K562 (cell line): ENCODE data around the gene TRIM24. TPM values are rescaled to one million over a fixed set of nuclear protein-coding genes. Genes with fewer than 3 reads are reported as not detected.
A peak's percentile ranks its signal among the peaks of the same experiment; 100 is the strongest.

Source experiments
- ELF1 ChIP-seq: fragments of 200-800 bp; sonication (Bioruptor generic); IDR thresholded peaks from 2 replicates; pipeline ENCODE4 v1.6.1; 2016; ENCODE audit warnings: missing genetic modification characterization, missing compliant biosample characterization
- ESRRB ChIP-seq: fragments of 250-450 bp; sonication (Bioruptor Pico); IDR thresholded peaks from 2 replicates; pipeline ENCODE4 v1.5.0; 2020; ENCODE audit warnings: mild to moderate bottlenecking, moderate library complexity, borderline replicate concordance
- FOXM1 ChIP-seq, 2 experiments: fragments of 450-650 bp in 1 of 2; sonication (generic) in 1 of 2; formaldehyde crosslinking in 1 of 2; IDR thresholded peaks; 2 replicates each; pipeline versions ENCODE4 v1.6.1 to v1.9.0; 2017 to 2022; ENCODE audit warnings: low read depth in 2 of 2, mild to moderate bottlenecking in 2 of 2, missing genetic modification reagents in 1 of 2, moderate library complexity in 1 of 2
- GABPA ChIP-seq: fragments of 200-800 bp; sonication (Bioruptor generic); conservative IDR thresholded peaks from 2 replicates; pipeline ENCODE4 v1.6.1; 2016; ENCODE audit warnings: low read depth, missing genetic modification characterization, missing compliant biosample characterization
- KDM1A ChIP-seq, 2 experiments: fragments of 450-650 bp; IDR thresholded peaks; 2 replicates each; pipeline ENCODE4 v1.6.1; 2016; ENCODE audit warnings: mild to moderate bottlenecking in 2 of 2
- KDM2B ChIP-seq: fragments of 250-450 bp; sonication (Bioruptor Pico); IDR thresholded peaks from 2 replicates; pipeline ENCODE4 v1.8.0; 2021; ENCODE audit warnings: mild to moderate bottlenecking, moderate library complexity
- MLLT1 ChIP-seq, 2 experiments: fragments of 450-650 bp; IDR thresholded peaks; 2 replicates each; pipeline ENCODE4 v1.6.1; 2016
- NCOR1 ChIP-seq: fragments of 450-650 bp; IDR thresholded peaks from 2 replicates; pipeline ENCODE4 v1.6.1; 2016; ENCODE audit warnings: mild to moderate bottlenecking, moderate library complexity
- RNF219 ChIP-seq: fragments of 250-450 bp; sonication (Bioruptor Pico); IDR thresholded peaks from 2 replicates; pipeline ENCODE4 v1.5.0; 2022; ENCODE audit warnings: mild to moderate bottlenecking
- SIN3B ChIP-seq: fragments of 450-650 bp; IDR thresholded peaks from 2 replicates; pipeline ENCODE4 v1.6.1; 2017; ENCODE audit warnings: low read depth, mild to moderate bottlenecking, moderate library complexity
- SUPT5H ChIP-seq: fragments of 450-650 bp; IDR thresholded peaks from 2 replicates; pipeline ENCODE4 v1.6.1; 2016
- TEAD2 ChIP-seq: fragments of 450-650 bp; IDR thresholded peaks from 2 replicates; pipeline ENCODE4 v1.6.1; 2016; ENCODE audit warnings: missing genetic modification characterization, control low read depth, missing compliant biosample characterization
- THRAP3 ChIP-seq: fragments of 450-650 bp; IDR thresholded peaks from 2 replicates; pipeline ENCODE4 v1.6.1; 2016; ENCODE audit warnings: mild to moderate bottlenecking, inconsistent platforms, borderline replicate concordance
- XRCC4 ChIP-seq: IDR thresholded peaks from one replicate; pipeline ENCODE4 v1.6.1; 2011; ENCODE audit not compliant: insufficient read depth, insufficient read length; ENCODE audit errors: extremely low read depth
- ZNF586 ChIP-seq: fragments of 450-650 bp; formaldehyde crosslinking; conservative IDR thresholded peaks from 2 replicates; pipeline ENCODE4 v1.4.0; 2020; ENCODE audit warnings: mild to moderate bottlenecking, moderate library complexity
- ZNF766 ChIP-seq: fragments of 200-800 bp; sonication (Bioruptor generic); conservative IDR thresholded peaks from 2 replicates; pipeline ENCODE4 v1.6.1; 2016; ENCODE audit warnings: missing genetic modification characterization, missing compliant biosample characterization
- polyA plus RNA-seq, 8 experiments: library from polyadenylated mRNA; depleted of rRNA in 4 of 8; stranded (reverse) in 5 of 8; unstranded in 3 of 8; fragments of >200 nt; fragmentation: Nextera tagmentation in 2 of 8; fragmentation: Illumina TruSeq in 1 of 8; extraction: Ambion mirVana in 2 of 8; extraction: Trizol in 1 of 8; gene quantifications; 2 replicates each; pipeline versions ENCODE4 v1.2.1 to v1.2.3, GENCODE V29; 2011 to 2014; ENCODE audit warnings: inconsistent platforms in 1 of 8, missing spikeins in 1 of 8
- total RNA-seq, 7 experiments: library from RNA; depleted of rRNA in 6 of 7; stranded (reverse); fragments of >200 nt in 6 of 7; fragmentation: Illumina TruSeq in 2 of 7; extraction: Trizol in 2 of 7; gene quantifications; 2 replicates each; pipeline versions ENCODE4 v1.2.1 to v1.2.3, GENCODE V29; 2011 to 2021; ENCODE audit warnings: low replicate concordance in 1 of 7
- TF ChIP-seq, protein P1 (sequence below), 3 experiments: IDR thresholded peaks in 2 of 3; conservative IDR thresholded peaks in 1 of 3; 2 replicates each; pipeline ENCODE4 v1.5.1; 2011 to 2012; ENCODE audit warnings: low read length in 3 of 3, mild to moderate bottlenecking in 3 of 3, control low read depth in 2 of 3, improper control_type of control experiment in 1 of 3, inconsistent platforms in 1 of 3, low read depth in 1 of 3, mixed read lengths in 1 of 3, moderate library complexity in 1 of 3; ENCODE audit not compliant: insufficient read depth in 2 of 3
- TF ChIP-seq, protein P2 (sequence below): fragments of 250-450 bp; sonication (Bioruptor Pico); IDR thresholded peaks from 2 replicates; pipeline ENCODE4 v1.8.0; 2021; ENCODE audit warnings: borderline replicate concordance, mild to moderate bottlenecking, moderate library complexity; ENCODE audit not compliant: poor library complexity, severe bottlenecking

The TRIM24 gene
- total and polyA plus RNA-seq, 9 of the 15 experiments (the other 6 are each of a cell fraction or from before 2014, with no cell fraction given) = 13.4 to 74.0 (median 41.7) TPM

DNA sequence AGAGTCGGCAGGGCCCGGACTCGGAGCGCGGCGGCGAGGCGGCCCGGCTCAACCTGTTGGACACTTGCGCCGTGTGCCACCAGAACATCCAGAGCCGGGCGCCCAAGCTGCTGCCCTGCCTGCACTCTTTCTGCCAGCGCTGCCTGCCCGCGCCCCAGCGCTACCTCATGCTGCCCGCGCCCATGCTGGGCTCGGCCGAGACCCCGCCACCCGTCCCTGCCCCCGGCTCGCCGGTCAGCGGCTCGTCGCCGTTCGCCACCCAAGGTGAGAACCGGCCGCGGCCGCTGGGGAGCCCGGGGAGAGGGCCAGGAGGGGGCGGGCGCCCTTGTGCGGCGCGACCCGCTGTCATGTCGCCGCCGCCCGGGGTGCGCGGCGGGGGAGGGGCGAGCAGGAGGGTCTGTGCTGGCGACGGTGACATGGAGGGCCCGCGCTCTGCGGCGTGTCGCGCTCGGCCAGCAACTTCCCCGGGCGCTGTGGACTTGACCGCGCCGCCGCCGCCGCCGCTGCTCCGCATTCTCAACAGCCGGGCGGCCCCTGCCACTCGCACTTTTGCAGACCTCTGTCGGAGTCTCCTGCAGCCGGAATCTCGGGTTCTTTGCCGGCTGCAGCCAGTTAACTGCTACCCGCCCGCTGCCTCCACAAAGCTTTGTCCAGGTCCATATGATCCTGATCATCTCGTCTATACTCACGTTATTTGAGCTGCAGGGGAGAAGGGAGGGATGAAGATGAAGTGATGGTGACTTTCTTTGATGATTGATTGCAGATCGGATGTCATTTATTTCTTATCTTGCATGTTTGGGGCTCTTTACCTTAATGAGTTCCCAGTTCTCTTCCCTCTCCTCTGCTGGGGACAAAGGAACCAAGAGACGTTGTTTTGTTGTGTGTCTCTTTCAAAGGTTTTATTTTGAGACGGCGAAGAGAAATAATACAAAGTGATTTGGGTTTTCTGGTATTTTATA, 869 bp downstream of the TRIM24 start (continued):
- TF ChIP-seq RNF219 (CRISPR knock-in tag) (peak; percentile 51; the same call in 1 of the 2 replicates), FOXM1 (IDR thresholded peaks at IDR 0.05; ENCODE audit: low read depth) (no peak), FOXM1 (CRISPR knock-in tag; IDR thresholded peaks at IDR 0.05; ENCODE audit: low read depth) (peak; percentile 18), ESRRB (CRISPR knock-in tag) (no peak), TEAD2 (tag) (no peak), KDM2B (no peak), ZNF766 (CRISPR knock-in tag) (no peak), ZNF586 (no peak), SIN3B (peak; percentile 28; the same call in 1 of the 2 replicates), KDM1A (IDR thresholded peaks at IDR 0.05) (no peak; a peak in 2 of 4 replicates), GABPA (tag) (no peak), SUPT5H (no peak), ELF1 (tag) (no peak), NCOR1 (0 out of 2 replicates have a peak, but pooled peaks have one; percentile 8), MLLT1 (IDR thresholded peaks at IDR 0.05) (peak; percentile 75 to 90; a peak in 3 of 4 replicates), THRAP3 (no peak), XRCC4 (no peak)
- TF ChIP-seq, protein P1, sequence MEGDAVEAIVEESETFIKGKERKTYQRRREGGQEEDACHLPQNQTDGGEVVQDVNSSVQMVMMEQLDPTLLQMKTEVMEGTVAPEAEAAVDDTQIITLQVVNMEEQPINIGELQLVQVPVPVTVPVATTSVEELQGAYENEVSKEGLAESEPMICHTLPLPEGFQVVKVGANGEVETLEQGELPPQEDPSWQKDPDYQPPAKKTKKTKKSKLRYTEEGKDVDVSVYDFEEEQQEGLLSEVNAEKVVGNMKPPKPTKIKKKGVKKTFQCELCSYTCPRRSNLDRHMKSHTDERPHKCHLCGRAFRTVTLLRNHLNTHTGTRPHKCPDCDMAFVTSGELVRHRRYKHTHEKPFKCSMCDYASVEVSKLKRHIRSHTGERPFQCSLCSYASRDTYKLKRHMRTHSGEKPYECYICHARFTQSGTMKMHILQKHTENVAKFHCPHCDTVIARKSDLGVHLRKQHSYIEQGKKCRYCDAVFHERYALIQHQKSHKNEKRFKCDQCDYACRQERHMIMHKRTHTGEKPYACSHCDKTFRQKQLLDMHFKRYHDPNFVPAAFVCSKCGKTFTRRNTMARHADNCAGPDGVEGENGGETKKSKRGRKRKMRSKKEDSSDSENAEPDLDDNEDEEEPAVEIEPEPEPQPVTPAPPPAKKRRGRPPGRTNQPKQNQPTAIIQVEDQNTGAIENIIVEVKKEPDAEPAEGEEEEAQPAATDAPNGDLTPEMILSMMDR (IDR thresholded peaks at IDR 0.05 in 2 of 3, conservative IDR thresholded peaks at IDR 0.05 in 1 of 3; ENCODE audit: insufficient read depth in 2 of 3, low read depth in 1 of 3, low read length in 3 of 3) = peak in 2 of 3 experiments; percentile 18 to 47; a peak in 3 of 6 replicates
- TF ChIP-seq, protein P2, sequence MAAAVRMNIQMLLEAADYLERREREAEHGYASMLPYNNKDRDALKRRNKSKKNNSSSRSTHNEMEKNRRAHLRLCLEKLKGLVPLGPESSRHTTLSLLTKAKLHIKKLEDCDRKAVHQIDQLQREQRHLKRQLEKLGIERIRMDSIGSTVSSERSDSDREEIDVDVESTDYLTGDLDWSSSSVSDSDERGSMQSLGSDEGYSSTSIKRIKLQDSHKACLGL (CRISPR knock-in tag) = no peak
